Retinal pigment epithelial cell (primary cell): ENCODE measurements around the gene P2RX6.
A peak's percentile ranks its signal among the peaks of the same experiment; 100 is the strongest.

Experiments
- DNase-seq: peaks from one replicate; pipeline ENCODE4 v3.0.0-alpha.2; 2010; ENCODE audit warnings: low read depth
- H3K4me3 ChIP-seq: 2 replicates; pipeline ENCODE4 v1.5.1; 2011; ENCODE audit warnings: mild to moderate bottlenecking, low read length, control low read depth, moderate library complexity
- CTCF ChIP-seq: conservative IDR thresholded peaks from 2 replicates; pipeline ENCODE4 v1.5.1; 2011; ENCODE audit warnings: low read depth, low read length, control low read depth, inconsistent platforms

P2RX6 gene

GRCh38 chr22:20981787-20982562, 33.0 kb upstream of the P2RX6 start, which contains the start of gene LZTR1:
LZTR1 (plus strand) TSS chr22:20982297; CDS start chr22:20982372, 75 bp downstream.
- H3K4me3 ChIP-seq = peak within 1 kb of the TSS; percentile 81
- no peak for DNase-seq
- peak; percentile 72 for TF ChIP-seq CTCF

GRCh38 chr22:20982563-20982882, 32.4 kb upstream of the P2RX6 start:
- no peak for DNase-seq
- no peak for TF ChIP-seq CTCF
- peak overlapping the region; percentile 81 for H3K4me3 ChIP-seq

GRCh38 chr22:20983081-20983771, 31.7 kb upstream of the P2RX6 start:
- DNase-seq = no peak
- no peak for TF ChIP-seq CTCF
- H3K4me3 ChIP-seq = peak overlapping the region; percentile 81

GRCh38 chr22:20985720-20986119, 29.2 kb upstream of the P2RX6 start:
- no peak overlapping the region for H3K4me3 ChIP-seq
- TF ChIP-seq CTCF = no peak
- DNase-seq = no peak

- H3K4me3 ChIP-seq = no peak overlapping the region
- no peak for DNase-seq
- no peak for TF ChIP-seq CTCF
Measured at GRCh38 chr22:20986365-20986764, 28.6 kb upstream of the P2RX6 start.

- H3K4me3 ChIP-seq = no peak overlapping the region
- TF ChIP-seq CTCF = no peak
- DNase-seq = no peak
Measured at GRCh38 chr22:20987375-20987774, 27.6 kb upstream of the P2RX6 start.
